ENCODE results near the gene PRTFDC1.

- TF ChIP-seq CTCF (IDR thresholded peaks at IDR 0.05) (no peak), POLR2A (IDR thresholded peaks at IDR 0.05) (no peak)
Observed at GRCh38 chr10:24930427-24930826, 22.0 kb downstream of the PRTFDC1 start.

Data from heart left ventricle (tissue), 13 donors.